H1 (cell line): Measurements from ENCODE around the gene ICAM2. TPM values are rescaled to one million over a fixed set of nuclear protein-coding genes. Genes with fewer than 3 reads are reported as not detected.

Experiments
- KDM1A ChIP-seq: fragments of 200-600, 300-600 bp; sonication (generic); IDR thresholded peaks from 2 replicates; pipeline ENCODE4 v1.7.1; 2016; ENCODE audit warnings: mild to moderate bottlenecking, low read length, borderline replicate concordance
- polyA plus RNA-seq, 7 experiments: library from polyadenylated mRNA; depleted of rRNA in 3 of 7; stranded (reverse) in 5 of 7; unstranded in 2 of 7; fragments of >200 nt in 5 of 7; fragments of 200-250 nt in 2 of 7; gene quantifications; 1 replicate in 5 of 7; 2 replicates in 1 of 7; 4 replicates in 1 of 7; pipeline versions ENCODE4 v1.2.1 to v1.2.3, GENCODE V29; 2011 to 2013; ENCODE audit warnings: missing spikeins in 2 of 7, mixed read lengths in 2 of 7
- total RNA-seq: library from RNA; stranded (reverse); fragmentation: NEBNext Ultra II Directional; extraction: Animal tissue kit (Norgen Biotek cat#: 25700); gene quantifications from 2 replicates; pipeline ENCODE4 v1.2.1, GENCODE V29; 2021

The ICAM2 gene
- total and polyA plus RNA-seq, 2 of the 8 experiments (the other 6 are each of a cell fraction or from before 2014, with no cell fraction given): 0.45 to 0.63 TPM

GRCh38 chr17:64039106-64039400 lies 18.6 kb upstream of the ICAM2 start (continued):
- no peak for TF ChIP-seq KDM1A
- TF ChIP-seq, all 59 proteins: peak for 0
